Activated CD8-positive, alpha-beta memory T cell treated with anti-CD3 and anti-CD28 coated beads, Interleukin-2, amount 50 U/mL, for 4 hours (primary cell): ENCODE data around the gene RELT.

ENCODE experiments used
- DNase-seq: peaks from one replicate; pipeline ENCODE4 v3.0.0-alpha.2; 2020

RELT gene

GRCh38 chr11:73376803-73377629 lies 817 bp downstream of the RELT start:
- peak; percentile 49 for DNase-seq

GRCh38 chr11:73379189-73379880 lies 3.1 kb downstream of the RELT start:
- DNase-seq, result no peak

GRCh38 chr11:73380331-73380730 lies 4.1 kb downstream of the RELT start:
- DNase-seq, result no peak

- no peak for DNase-seq
Measured at GRCh38 chr11:73380897-73381410, 4.8 kb downstream of the RELT start.

GRCh38 chr11:73381589-73381988 lies 5.4 kb downstream of the RELT start:
- DNase-seq, result no peak

GRCh38 chr11:73382183-73382582 lies 6.0 kb downstream of the RELT start:
- DNase-seq, result no peak

- no peak for DNase-seq
Measured at GRCh38 chr11:73382747-73383146, 6.5 kb downstream of the RELT start.

GRCh38 chr11:73383249-73384124 lies 7.3 kb downstream of the RELT start:
- no peak for DNase-seq

GRCh38 chr11:73384125-73384441 lies 7.9 kb downstream of the RELT start:
- no peak for DNase-seq

GRCh38 chr11:73384531-73384871 lies 8.3 kb downstream of the RELT start:
- no peak for DNase-seq

GRCh38 chr11:73384872-73385689 lies 8.9 kb downstream of the RELT start:
- peak; percentile 43 for DNase-seq

- DNase-seq, result no peak
Measured at GRCh38 chr11:73386016-73386415, 9.8 kb downstream of the RELT start.

- no peak for DNase-seq
Measured at GRCh38 chr11:73386546-73386945, 10.3 kb downstream of the RELT start.

- no peak for DNase-seq
Measured at GRCh38 chr11:73387594-73388264, 11.5 kb downstream of the RELT start.

GRCh38 chr11:73388265-73389133 lies 12.3 kb downstream of the RELT start:
- no peak for DNase-seq

GRCh38 chr11:73389134-73389525 lies 12.9 kb downstream of the RELT start:
- DNase-seq, result no peak

- no peak for DNase-seq
Measured at GRCh38 chr11:73389916-73390315, 13.7 kb downstream of the RELT start.

GRCh38 chr11:73390601-73391565 lies 14.7 kb downstream of the RELT start:
- no peak for DNase-seq

- DNase-seq, result no peak
Measured at GRCh38 chr11:73391665-73392064, 15.5 kb downstream of the RELT start.
